K562 (cell line): ENCODE results near the gene GOLGB1.

Experiments used
- GATA2 ChIP-seq: sonication (generic); formaldehyde crosslinking; IDR thresholded peaks from 2 replicates; pipeline ENCODE4 v1.4.0; 2020; ENCODE audit warnings: mild to moderate bottlenecking, missing genetic modification reagents
- MAX ChIP-seq: sonication (generic); formaldehyde crosslinking; IDR thresholded peaks from 2 replicates; pipeline ENCODE4 v1.9.0; 2022; ENCODE audit warnings: mild to moderate bottlenecking, missing genetic modification reagents
- ZNF224 ChIP-seq: sonication (generic); formaldehyde crosslinking; IDR thresholded peaks from 2 replicates; pipeline ENCODE4 v1.8.0; 2022; ENCODE audit warnings: mild to moderate bottlenecking, missing genetic modification reagents
- TF ChIP-seq, protein P1 (sequence below), 3 experiments: IDR thresholded peaks in 2 of 3; conservative IDR thresholded peaks in 1 of 3; 2 replicates each; pipeline ENCODE4 v1.5.1; 2011 to 2012; ENCODE audit warnings: low read length in 3 of 3, mild to moderate bottlenecking in 3 of 3, control low read depth in 2 of 3, improper control_type of control experiment in 1 of 3, inconsistent platforms in 1 of 3, low read depth in 1 of 3, mixed read lengths in 1 of 3, moderate library complexity in 1 of 3; ENCODE audit not compliant: insufficient read depth in 2 of 3

DNA sequence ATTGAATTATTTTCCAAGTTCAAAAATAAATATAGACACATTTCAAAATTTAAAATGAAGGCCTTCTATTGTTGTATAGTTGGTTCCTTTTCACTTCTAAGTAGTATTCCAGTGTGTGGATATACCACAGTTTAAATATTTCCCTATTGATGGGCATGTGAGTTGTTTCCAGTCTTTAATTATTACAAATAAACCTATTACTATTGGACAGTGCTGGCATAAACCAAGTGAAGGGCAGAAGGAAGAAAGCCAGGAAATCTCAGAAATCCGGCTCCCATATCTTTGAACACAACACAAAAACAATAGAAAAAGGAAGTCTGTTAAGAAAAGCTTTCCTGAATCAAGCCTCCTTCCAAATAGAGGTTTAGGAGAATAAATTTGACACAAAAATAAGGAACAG, 26.1 kb downstream of the GOLGB1 start:
- TF ChIP-seq, protein P1, sequence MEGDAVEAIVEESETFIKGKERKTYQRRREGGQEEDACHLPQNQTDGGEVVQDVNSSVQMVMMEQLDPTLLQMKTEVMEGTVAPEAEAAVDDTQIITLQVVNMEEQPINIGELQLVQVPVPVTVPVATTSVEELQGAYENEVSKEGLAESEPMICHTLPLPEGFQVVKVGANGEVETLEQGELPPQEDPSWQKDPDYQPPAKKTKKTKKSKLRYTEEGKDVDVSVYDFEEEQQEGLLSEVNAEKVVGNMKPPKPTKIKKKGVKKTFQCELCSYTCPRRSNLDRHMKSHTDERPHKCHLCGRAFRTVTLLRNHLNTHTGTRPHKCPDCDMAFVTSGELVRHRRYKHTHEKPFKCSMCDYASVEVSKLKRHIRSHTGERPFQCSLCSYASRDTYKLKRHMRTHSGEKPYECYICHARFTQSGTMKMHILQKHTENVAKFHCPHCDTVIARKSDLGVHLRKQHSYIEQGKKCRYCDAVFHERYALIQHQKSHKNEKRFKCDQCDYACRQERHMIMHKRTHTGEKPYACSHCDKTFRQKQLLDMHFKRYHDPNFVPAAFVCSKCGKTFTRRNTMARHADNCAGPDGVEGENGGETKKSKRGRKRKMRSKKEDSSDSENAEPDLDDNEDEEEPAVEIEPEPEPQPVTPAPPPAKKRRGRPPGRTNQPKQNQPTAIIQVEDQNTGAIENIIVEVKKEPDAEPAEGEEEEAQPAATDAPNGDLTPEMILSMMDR (IDR thresholded peaks at IDR 0.05 in 2 of 3, conservative IDR thresholded peaks at IDR 0.05 in 1 of 3; ENCODE audit: insufficient read depth in 2 of 3, low read depth in 1 of 3, low read length in 3 of 3) = no peak
- TF ChIP-seq GATA2 (no peak), MAX (no peak), ZNF224 (CRISPR knock-in tag) (no peak)
